ENCODE data around the gene TENT4A.

Gene TENT4A

DNA sequence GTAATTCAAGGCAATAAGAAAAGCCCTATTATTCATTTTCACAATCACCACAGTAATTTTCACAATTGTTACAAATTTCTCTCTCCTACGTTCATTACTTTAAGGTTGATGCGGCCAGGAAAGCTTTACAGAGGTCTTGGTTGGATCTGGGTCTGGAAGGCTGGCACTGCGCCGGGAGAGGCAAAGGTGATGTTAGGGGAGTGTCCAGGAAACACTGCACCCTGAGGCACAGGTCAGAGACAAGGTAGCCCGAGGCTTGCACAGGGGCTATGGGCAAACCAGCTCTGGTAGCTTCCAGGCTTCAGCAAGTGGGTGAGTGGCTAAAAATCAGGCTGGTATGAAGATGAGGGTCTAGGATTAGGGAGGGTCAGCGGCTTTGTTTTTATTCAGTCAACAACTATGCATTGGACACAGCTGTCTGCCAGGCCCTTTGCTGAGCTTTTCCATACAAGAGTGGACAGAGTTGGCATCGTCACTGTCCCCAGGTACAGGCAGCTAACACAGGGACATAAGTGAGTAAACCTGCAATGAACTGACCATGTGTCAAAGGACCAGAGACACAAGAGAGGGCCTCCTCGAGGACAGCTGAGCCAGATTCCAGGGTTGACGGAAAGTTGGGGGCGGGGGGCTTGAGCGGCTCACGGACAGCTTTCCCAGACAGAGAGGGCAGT lies 12.4 kb upstream of the TENT4A start:
- no peak for DNase-seq (ENCODE audit: low read depth)

DNA sequence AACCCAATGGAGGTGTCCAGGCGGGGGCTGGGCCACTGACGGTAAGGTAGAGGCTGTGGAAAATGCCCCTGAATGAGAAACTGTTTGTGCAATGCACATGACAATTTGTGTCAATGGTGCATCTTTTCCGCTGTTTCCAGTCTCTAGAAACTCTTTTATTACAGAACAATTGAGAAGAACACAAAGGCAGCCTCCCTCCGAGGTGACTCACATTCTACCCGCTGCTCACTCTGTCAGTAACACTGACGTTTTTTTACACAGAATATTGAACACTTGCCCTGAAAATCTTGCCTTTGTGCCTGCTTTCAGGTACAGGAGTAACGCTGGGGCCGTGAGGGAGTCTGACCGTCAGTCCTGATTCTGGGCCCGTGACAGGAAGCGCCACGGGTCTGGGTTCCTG lies 11.7 kb upstream of the TENT4A start:
- no peak for DNase-seq (ENCODE audit: low read depth)

DNA sequence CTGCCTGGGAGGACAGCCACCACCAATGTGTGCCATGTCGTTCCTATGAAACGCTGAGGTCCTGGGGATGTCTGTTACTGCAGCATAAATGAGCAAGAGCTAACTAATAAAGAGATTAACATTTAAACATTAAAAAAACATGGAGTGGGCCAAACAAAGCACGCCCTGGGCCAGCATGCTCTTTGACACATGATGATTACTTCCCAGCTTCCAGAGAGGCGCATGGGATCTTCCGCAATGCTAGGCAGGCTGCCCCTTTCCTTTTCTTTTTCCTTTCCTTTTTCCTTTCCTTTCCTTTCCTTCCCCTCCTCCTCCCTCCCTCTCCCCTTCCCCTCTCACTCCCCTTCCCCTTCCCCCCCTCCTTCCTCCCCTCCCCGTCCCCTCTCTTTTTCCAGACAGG lies 10.6 kb upstream of the TENT4A start:
- no peak for DNase-seq (ENCODE audit: low read depth)

DNA sequence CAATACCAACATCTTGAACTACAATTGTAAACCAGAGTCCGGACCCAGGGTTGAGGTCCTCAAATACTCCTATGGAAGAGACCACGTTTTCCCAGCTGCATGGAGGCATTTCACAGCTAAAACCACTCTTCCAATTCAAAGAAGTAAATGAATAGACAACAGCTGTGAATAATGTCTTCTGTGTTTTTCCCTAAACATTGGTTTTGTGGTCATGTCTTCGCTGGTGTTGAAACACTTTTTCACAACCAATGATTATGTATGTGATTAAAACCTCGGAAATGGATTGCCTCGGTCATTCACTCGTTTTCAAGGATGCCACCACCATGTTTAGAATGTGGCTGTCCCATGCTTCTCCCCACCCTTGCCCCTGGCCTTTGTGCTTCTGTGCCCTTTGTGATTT lies 9.4 kb upstream of the TENT4A start:
- peak; percentile 40 for DNase-seq (ENCODE audit: low read depth)

DNA sequence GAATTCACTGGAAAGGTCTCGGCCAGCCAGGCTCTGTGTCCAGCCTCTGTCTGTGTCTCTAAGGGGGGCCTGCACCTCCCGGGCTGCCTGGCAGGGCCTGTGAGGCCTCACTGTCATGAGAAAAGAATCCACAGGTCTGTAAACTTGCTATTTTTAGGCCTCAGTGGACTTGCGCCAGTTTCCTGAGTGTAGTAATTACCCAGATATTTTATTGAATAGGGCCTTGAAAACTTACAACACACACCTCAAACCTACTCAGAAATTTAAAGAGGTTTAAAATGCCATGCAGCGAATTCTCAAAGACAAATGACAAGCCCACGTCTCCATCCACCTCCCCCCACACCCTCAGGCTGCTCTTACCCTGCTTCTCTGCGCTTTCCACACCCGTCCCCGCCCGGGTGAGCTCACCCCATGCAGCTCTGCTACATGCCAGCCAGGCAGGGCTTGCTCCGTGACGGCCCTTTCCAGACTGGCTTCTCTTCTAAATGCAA lies 8.8 kb upstream of the TENT4A start:
- DNase-seq (ENCODE audit: low read depth): peak; percentile 83

DNA sequence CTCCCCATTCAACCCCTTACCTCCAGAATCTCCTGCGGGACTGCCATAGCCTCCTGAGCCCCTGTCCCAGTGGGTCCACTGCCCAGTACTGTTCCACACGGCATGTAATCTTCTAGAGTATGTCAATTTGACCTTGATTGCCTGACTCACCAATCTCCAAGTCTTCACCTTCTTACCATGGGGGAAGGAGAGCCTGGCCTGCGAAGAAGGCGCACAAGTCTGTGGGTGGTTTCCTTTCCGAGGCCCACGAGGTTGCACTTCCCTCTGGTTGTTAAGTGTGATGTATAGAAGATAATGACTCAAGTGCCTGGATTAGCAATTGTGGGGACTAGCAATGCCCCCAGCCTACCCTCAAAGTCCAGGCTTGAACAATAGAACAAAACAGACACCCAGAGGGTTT lies 8.1 kb upstream of the TENT4A start:
- DNase-seq (ENCODE audit: low read depth): no peak

DNA sequence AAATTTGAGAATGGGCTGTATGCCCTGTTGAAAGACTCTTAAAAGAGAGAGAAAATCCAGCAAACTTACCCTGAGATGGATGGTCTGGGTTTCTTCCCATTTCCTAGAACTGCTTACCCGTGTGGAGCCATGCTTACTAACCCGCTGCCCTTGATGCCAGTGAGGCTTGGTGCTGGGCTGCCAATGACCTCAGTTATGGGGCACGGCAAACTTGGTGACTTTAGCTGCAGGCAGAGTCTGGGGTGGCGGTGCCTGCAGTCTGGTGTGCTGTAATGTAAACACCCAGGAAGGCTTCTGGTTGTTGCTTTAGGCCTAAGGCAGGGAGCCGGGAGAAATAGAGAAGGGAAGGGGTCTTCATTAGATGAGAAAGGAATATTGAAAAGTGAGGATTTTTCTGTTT lies 7.3 kb upstream of the TENT4A start:
- no peak for DNase-seq (ENCODE audit: low read depth)

DNA sequence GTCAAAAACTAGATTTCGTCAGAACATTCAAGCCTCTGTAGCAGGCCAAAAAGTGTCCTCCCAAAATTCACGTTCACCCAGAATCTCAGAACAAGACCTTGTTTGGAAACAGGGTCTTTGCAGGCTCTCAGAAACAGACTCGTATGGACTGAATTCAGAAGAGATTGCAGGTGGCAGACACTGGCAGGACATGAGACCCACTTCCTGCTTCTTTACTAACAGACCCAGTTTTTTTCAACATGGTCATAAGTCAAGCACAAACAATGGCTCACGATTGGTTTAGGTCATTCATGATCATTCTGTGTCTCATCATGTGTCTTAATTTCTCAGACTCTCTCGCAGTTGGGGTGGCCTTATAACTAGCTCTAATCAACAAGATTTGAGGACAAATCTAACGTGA lies 5.4 kb upstream of the TENT4A start:
- DNase-seq (ENCODE audit: low read depth): no peak

DNA sequence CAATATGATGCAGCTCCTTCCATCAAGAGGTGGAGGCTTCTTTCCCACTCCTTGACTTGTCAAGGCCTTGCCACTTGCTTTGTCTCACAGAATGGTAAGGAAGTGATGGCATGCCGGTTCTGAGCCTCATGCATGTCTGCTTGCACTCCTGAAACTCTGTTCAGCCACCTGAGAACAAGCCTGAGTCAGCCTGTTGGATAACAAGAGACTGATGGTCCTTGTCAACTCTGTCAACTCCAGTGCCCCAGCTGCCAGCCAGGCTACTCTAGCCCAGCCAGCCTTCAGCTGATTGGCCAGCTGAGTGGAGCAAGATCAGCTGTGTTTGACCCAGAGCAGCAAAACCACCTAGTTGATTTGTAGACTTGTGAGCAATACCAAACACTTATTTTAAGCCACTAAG lies 4.4 kb upstream of the TENT4A start:
- no peak for DNase-seq (ENCODE audit: low read depth)

DNA sequence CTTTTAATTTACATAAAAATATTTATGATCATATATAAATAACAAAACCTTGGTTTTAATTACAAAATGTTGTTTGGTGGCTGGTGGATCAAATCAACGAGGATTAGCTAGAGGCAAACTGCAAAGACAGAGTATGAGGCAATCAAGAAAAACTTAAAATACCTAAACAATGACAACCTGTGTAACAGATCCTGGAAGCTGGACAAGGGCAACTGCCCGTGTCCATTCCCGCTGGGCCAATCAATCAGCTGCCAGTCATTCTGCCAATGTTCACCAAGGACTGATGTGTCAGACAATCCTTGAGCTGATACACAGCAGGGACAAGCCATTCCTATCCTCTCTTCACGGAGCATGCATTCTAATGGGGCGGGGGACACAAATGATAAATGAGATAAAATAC lies 3.2 kb upstream of the TENT4A start:
- no peak for DNase-seq (ENCODE audit: low read depth)

DNA sequence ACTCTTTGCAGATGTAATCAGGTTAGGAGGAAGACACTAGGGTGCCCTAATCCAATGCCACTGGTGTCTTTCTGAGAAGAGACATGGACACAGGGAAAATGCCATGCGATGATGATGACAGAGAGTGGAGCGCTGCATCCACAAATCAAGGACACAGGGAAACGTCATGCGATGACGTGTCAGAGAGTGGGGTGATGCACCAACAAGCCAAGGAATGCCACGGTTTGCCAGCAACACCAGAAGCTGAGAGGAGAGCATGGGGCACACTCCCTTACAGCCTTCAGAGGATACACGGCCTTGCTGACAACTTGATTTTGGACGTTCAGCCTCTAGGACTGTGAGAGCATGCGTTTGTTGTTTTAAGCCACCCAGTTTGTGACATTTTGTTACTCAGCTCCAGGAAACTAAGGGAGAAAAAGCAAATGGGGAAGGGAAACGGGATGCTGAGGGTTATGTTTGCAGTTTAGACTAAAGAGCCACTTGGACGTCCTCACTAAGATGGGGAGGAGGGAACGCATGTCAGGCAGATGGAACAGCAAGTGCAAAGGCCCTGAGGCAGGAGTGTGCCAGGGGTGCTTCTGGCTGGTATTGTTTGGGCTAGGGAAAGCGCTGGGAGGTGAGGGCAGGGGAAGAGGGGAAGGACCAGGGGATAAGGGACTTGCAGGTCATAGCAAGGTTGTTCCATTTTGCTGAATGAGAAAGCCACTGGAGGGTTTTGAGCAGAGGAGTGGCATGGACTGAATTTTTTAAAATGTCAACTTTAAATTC lies 2.5 kb upstream of the TENT4A start:
- no peak for DNase-seq (ENCODE audit: low read depth)

DNA sequence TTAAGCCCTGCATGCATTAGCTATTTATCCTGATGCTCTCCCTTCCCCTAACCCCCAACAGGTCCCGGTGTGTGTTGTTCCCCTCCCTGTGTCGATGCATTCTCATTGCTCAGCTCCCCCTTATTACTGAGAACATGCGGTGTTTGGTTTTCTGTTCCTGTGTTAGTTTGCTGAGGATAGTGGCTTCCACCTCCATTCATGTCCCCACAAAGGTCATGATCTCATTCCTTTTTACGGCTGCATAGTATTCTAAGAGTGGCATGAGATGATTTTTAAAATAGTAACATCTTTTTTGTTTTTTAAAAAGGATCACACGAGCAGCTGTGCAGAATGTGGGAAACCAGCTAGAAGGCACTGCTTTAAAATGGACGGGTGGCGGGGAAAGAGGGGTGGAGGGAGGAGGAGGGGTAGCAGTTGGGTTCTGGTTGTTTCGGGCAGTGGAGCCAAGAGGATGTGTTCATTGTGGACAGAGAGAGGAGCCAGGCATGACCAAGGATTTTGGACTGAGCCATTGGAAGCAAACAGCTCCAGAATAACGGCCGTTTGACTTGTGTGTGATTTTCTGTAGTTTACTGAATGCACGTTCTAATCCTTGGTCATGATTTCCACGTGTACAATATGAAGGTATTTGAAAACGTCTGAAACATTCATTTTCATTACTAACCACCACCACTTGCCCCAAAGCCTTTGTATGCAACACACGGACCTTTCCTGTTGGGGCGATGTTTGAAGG lies 1.7 kb upstream of the TENT4A start:
- DNase-seq (ENCODE audit: low read depth): no peak

DNA sequence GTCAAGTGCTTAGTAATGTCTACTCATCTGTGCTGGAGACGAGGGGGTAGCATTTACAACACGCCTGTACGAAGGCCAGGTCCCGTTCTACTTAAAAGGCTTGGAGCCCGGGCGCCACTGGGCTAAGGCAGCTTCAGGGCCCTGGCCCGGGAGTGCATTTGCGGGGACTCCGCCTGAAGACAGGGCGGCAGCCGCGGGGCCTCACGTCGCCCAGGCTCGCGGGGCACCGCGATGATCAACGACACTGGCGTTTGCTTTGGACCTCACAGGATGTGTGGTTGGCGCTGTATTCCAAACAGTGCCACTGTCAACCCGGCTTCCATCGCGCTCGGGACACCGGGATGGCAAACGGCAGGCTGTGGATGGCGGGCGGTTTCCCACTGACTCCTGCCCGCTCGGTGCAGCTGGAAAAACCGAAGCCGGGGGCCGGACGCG lies 1.1 kb upstream of the TENT4A start:
- DNase-seq (ENCODE audit: low read depth): peak; percentile 84

DNA sequence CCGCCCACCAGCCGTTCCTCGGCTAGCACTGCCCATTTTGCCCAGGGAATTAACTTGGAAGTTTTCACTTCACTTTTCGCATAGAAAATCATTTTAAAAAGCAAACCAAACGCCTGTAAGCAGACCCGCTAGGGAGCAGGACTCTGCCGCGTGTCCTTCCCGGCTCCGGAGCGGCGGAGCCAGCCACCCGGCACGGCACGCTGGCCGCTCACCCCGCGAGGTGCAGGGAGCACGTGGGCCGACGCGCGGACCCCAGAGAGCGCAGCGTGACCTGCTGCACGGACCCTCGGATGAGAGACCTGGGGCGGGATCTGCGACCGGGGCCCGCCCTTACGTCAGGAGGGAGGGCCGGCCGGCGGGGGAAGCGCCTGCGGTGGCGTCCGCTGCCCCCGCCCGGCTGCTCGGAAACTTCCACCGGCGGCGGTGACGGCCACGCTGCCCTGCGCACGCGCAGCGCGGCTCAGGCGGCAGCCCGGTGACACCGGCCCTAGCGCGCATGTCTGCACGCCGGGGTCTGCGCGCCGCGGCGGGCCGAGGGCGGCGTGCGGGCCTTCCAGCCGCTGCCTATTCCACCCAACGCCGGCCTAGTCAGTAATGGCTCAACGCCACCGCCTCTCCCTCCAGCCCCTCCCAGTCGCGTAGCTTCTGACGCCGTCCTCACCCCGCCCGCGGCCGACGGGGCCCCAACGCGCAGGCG lies 507 bp upstream of the TENT4A start:
- peak; percentile 96 for DNase-seq (ENCODE audit: low read depth)

DNA sequence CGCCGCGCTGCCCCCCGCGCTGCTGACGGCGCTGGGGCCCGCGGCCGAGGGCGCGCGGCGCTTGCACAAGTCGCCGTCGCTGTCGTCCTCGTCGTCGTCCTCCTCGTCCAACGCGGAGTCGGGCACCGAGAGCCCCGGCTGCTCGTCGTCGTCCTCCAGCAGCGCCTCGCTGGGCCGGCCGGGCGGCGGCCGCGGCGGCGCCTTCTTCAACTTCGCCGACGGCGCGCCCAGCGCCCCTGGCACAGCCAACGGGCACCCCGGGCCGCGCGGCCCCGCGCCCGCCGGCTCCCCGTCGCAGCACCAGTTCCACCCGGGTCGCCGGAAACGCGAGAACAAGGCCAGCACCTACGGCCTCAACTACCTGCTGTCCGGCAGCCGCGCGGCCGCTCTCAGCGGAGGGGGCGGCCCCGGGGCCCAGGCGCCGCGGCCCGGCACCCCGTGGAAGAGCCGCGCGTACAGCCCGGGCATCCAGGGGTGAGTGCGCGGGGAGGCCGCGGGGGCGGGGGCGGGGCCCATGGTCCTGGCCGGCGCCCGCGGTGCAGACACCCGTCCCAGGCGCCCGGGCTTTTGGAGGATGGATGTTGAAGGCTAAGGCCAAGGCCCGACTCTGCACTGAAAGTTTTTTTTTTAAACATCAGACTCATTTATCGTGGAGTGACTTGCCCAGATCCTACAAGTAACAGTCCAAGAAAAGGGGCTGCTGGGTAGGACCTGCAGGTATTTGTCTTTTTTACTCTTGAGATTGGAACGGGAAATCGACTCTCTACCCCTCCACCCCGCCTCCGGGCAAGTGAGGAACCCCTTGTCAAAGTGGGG lies 1.2 kb downstream of the TENT4A start:
- peak; percentile 47 for DNase-seq (ENCODE audit: low read depth)

DNA sequence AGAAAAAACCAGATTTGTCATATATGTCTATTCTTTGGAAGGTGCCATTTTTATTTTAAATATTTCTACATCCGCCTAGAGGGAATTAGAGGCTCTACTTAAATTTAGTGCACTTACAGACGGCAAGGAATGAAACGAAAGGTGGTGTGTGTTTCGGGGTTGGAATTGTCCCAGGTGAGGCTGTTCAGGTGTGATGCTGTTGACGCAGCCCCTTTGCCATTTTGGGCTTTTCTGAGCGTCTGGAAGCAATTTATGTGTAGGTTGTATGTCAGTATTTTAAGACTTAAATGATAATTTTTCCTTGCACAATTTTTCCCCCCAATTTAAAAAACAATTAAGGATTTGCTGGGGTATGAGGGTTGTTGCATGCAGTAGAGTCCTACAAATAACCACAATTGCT lies 2.0 kb downstream of the TENT4A start:
- no peak for DNase-seq (ENCODE audit: low read depth)

DNA sequence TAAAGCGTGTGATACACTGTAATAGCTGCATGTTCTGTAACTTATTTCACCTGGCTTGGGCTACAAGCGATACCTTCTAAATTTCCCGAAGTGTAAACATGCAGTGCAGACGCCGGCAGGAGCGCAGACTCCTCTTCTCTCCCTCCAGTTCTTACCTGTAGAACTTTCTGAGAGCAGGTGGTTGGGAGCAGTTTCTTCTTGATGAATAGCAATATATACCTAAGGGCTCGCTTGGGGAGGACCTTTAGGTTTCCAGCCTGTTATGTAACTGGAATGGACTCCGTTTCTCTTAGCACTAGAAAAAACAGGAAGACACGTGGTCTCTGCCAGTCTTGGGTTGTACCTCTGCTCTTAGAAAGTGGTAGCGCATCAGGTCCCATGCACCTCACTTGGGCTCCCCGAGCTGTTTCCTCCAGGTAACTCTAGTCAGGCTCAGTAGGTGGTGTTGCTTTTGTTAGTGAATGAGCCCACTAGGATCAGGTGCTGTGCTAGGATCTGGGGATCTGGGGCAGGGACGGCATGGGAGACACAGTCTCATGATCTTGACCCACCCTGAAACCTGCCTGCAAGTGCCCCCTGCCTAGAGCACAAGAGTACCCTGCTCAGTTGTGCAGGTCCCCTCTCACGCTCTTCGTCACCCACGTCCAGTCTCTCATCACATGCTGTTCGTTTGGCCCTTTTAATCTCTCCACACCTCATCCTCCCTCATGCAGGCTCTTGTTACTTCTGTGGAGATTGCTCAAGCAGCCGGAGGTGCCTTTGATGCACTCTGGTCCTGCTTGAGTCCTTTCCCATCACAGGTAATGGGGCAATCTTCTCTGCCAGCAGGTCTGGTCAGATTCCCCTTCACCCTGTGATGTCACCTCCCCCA lies 2.8 kb downstream of the TENT4A start:
- no peak for DNase-seq (ENCODE audit: low read depth)

DNA sequence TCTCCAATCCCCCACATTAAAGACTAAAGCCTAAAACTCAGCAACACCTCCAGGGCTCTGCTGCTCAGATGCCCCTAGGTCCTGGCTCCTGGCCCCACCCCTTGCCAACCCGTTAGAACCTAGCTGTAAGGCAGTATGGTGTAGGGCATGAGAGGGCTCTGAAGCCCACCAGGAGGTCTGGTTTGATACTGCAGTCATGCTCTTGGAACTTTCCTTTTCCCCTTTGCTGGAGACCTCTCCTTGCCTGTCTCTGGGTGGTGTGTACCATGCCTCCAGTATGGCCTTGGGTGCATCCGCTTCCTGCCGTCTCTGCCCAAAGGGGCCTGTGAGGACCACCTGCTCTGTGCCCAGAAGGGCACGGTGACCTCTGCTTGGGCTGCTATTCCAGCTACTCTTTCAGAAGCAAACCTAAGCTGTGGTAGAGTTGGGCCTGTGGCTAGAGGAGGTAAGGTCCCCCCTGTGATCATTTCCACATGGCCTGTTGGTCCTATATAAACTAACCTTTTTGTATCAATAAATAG lies 3.5 kb downstream of the TENT4A start:
- no peak for DNase-seq (ENCODE audit: low read depth)

DNA sequence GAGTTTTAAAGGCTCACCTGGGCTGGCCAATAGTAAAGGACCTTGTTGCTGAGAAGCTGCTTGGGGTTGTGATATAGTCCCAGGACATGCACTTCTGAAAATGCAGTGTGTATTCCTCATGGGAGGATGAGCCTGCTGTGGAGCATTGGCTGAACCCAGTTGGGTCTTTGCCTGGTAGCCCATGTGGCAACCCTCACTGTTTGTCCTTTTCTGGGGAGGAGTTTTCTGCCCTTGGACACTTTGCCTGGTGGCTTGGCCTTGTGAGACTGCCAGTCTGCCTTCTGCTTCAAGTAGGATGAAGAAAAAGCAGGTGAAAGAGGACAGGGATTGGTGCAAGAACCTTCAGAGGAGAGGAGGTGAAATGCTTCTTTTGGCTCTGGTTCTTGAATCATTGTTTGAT lies 4.0 kb downstream of the TENT4A start:
- DNase-seq (ENCODE audit: low read depth): no peak

DNA sequence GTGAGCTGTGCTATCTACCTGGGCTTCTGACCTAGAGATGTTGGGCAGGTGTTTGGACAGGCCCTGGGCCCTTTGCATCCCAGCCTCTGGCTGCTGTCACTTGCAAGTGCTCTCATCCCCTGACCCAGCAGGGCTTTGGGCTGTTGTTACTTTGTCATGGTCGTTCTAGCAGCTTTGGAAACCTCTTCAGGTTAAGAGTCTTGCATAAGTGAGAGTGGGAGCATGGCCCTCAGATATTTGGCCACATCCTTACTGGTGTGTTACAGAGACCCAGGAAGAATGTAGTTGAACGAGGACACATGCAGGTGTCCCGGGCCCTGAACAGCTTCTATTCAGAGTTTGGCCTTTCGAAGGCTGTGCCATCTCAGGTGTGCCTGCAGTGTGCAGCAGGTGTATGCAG lies 4.5 kb downstream of the TENT4A start:
- no peak for DNase-seq (ENCODE audit: low read depth)

All from ELR (cell line).